SU-DHL-6 (cell line): ENCODE measurements around the gene TMEM163.

Experiments
- H2AFZ ChIP-seq: fragments of 200-600 bp; sonication (generic); 2 replicates; pipeline ENCODE4 v1.6.1; 2014; ENCODE audit warnings: low read depth, mild to moderate bottlenecking, moderate library complexity, mixed read lengths, antibody characterized with exemption, low read length; ENCODE audit not compliant: severe bottlenecking
- H3F3A ChIP-seq: fragments of 200-600 bp; shearing (Covaris generic); 2 replicates; pipeline ENCODE4 v1.6.0; 2016; ENCODE audit warnings: antibody characterized with exemption, mild to moderate bottlenecking; ENCODE audit not compliant: insufficient read depth
- H3K27ac ChIP-seq: fragments of 200-600 bp; sonication (generic); 2 replicates; pipeline ENCODE4 v1.5.1; 2016; ENCODE audit warnings: low read depth, mild to moderate bottlenecking, low read length, moderate library complexity, mixed read lengths
- H3K27me3 ChIP-seq: fragments of 200-600 bp; sonication (generic), shearing (Covaris generic); 2 replicates; pipeline ENCODE4 v1.6.0; 2014; ENCODE audit warnings: mild to moderate bottlenecking, low read length
- H3K36me3 ChIP-seq: fragments of 200-600 bp; sonication (generic); 2 replicates; pipeline ENCODE4 v1.6.1; 2014; ENCODE audit warnings: mild to moderate bottlenecking, low read length, mixed read lengths
- H3K4me2 ChIP-seq: fragments of 300-600, 200-600 bp; shearing (Covaris generic), sonication (generic); 2 replicates; pipeline ENCODE4 v1.6.0; 2014; ENCODE audit warnings: low read length, low read depth, mild to moderate bottlenecking; ENCODE audit not compliant: poor library complexity, severe bottlenecking
- H3K4me3 ChIP-seq: fragments of 200-600 bp; sonication (generic); 2 replicates; pipeline ENCODE4 v1.5.1; 2014; ENCODE audit warnings: antibody characterized with exemption, low read length, mild to moderate bottlenecking, mixed read lengths; ENCODE audit not compliant: insufficient read depth, poor library complexity, severe bottlenecking
- H3K79me2 ChIP-seq: fragments of 200-600 bp; sonication (generic); 2 replicates; pipeline ENCODE4 v1.6.1; 2014; ENCODE audit warnings: mild to moderate bottlenecking, low read length, moderate library complexity; ENCODE audit not compliant: insufficient read depth
- H3K9ac ChIP-seq: fragments of 200-600 bp; sonication (generic); 2 replicates; pipeline ENCODE4 v1.7.0; 2014; ENCODE audit warnings: mild to moderate bottlenecking, low read length
- H3K9me2 ChIP-seq: fragments of 200-600 bp; sonication (generic); replicated peaks from 2 replicates; pipeline ENCODE4 v1.6.1; 2014; ENCODE audit warnings: low read length; ENCODE audit not compliant: insufficient read depth
- H3K9me3 ChIP-seq: fragments of 200-600 bp; sonication (generic); 2 replicates; pipeline ENCODE4 v1.6.1; 2014; ENCODE audit warnings: low read length, mixed read lengths; ENCODE audit not compliant: insufficient read depth
- H4K20me1 ChIP-seq: fragments of 200-600 bp; sonication (generic); 2 replicates; pipeline ENCODE4 v1.6.1; 2014; ENCODE audit warnings: low read depth, mild to moderate bottlenecking, antibody characterized with exemption, low read length, moderate library complexity, mixed read lengths
- CTCF ChIP-seq: fragments of 200-600 bp; sonication (generic); IDR thresholded peaks from one replicate; pipeline ENCODE4 v1.5.1; 2017; ENCODE audit warnings: antibody characterized with exemption, mild to moderate bottlenecking, low read length, moderate library complexity; ENCODE audit not compliant: insufficient read depth, poor library complexity, severe bottlenecking
- EZH2phosphoT487 ChIP-seq: fragments of 200-600 bp; sonication (generic), shearing (Covaris generic); conservative IDR thresholded peaks from 2 replicates; pipeline ENCODE4 v1.6.1; 2018; ENCODE audit warnings: mild to moderate bottlenecking, antibody characterized with exemption, low read length, moderate library complexity, mixed read lengths

TMEM163 gene

GRCh38 chr2:134455426-134455825 lies 263.4 kb downstream of the TMEM163 start:
- H3K27ac ChIP-seq, result no peak overlapping the region
- no peak overlapping the region for H2AFZ ChIP-seq
- H3K9me3 ChIP-seq, result no peaks in the 10 kb centered on the region

GRCh38 chr2:134454931-134455330 lies 263.9 kb downstream of the TMEM163 start:
- Histone ChIP-seq H3K9me2 (no peaks in the 10 kb centered on the region), H3K27me3 (no peaks in the 10 kb centered on the region), H3K27ac (no peak overlapping the region), H3K79me2 (no peaks in the 10 kb centered on the region), H2AFZ (no peak overlapping the region), H3K4me2 (no peak overlapping the region), H4K20me1 (no peaks in the 10 kb centered on the region), H3K4me3 (no peak overlapping the region), H3K9ac (no peak overlapping the region), H3K36me3 (no peaks in the 10 kb centered on the region), H3F3A (no peaks in the 10 kb centered on the region), H3K9me3 (no peaks in the 10 kb centered on the region)
- no peak for TF ChIP-seq EZH2phosphoT487
- no peak for TF ChIP-seq CTCF

More at GRCh38 chr2:134455426-134455825, 263.4 kb downstream of the TMEM163 start:
- TF ChIP-seq EZH2phosphoT487 (no peak), CTCF (no peak)
- Histone ChIP-seq H3K4me3 (no peak overlapping the region), H3K9ac (no peak overlapping the region), H4K20me1 (no peaks in the 10 kb centered on the region), H3K79me2 (no peaks in the 10 kb centered on the region), H3K36me3 (no peaks in the 10 kb centered on the region), H3K9me2 (no peaks in the 10 kb centered on the region), H3K4me2 (no peak overlapping the region), H3K27me3 (no peaks in the 10 kb centered on the region), H3F3A (no peaks in the 10 kb centered on the region)

GRCh38 chr2:134454426-134454825 lies 264.4 kb downstream of the TMEM163 start:
- Histone ChIP-seq H3K4me2 (no peak overlapping the region), H3K27ac (no peak overlapping the region), H3K27me3 (no peaks in the 10 kb centered on the region), H3K9me2 (no peaks in the 10 kb centered on the region), H3F3A (no peaks in the 10 kb centered on the region), H3K79me2 (no peaks in the 10 kb centered on the region), H3K36me3 (no peaks in the 10 kb centered on the region), H3K9me3 (no peaks in the 10 kb centered on the region), H2AFZ (no peak overlapping the region), H3K4me3 (no peak overlapping the region), H4K20me1 (no peaks in the 10 kb centered on the region), H3K9ac (no peak overlapping the region)
- TF ChIP-seq CTCF (no peak), EZH2phosphoT487 (no peak)
